GM12878 (cell line): ENCODE data around the gene STT3B. TPM values are rescaled to one million over a fixed set of nuclear protein-coding genes. Genes with fewer than 3 reads are reported as not detected.
"Not testable (repeated sequence)": the region's sequence is repeated elsewhere in the genome, so short reads cannot be mapped to it uniquely, and the experiment has no call there.

Source experiments
- ATAC-seq: fragments of 200-7000 bp; cut with Tn5 transposase; 3 replicates; pipeline ENCODE4 v1.9.1; 2020; ENCODE audit warnings: mild to moderate bottlenecking, moderate library complexity
- BruUV-seq: library from RNA; stranded (reverse); fragments of 400-500 nt; replicated peaks from 2 replicates; lab custom pipeline; 2021; lab: Mats Ljungman, UMichigan
- CTCF ChIA-PET: fragments of 300-600 bp; sonication (Branson Sonifier 250); formaldehyde crosslinking; extraction: SDS; loops from one replicate; lab custom pipeline; 2021; ENCODE audit warnings: inconsistent platforms; lab: Yijun Ruan, JAX
- POLR2A ChIA-PET: fragments of 350-600 bp; formaldehyde crosslinking; extraction: SDS; loops from one replicate; lab custom pipeline; 2021; ENCODE audit warnings: inconsistent platforms; lab: Charles Lee
- RAD21 ChIA-PET: fragments of 300-600 bp; sonication (Branson Sonifier 250); formaldehyde crosslinking; loops from one replicate; lab custom pipeline; 2023; ENCODE audit warnings: antibody characterized with exemption; ENCODE audit not compliant: unreplicated experiment; lab: Charles Lee
- SMC1A ChIA-PET: fragments of 300-600 bp; sonication (Branson Sonifier 250); formaldehyde crosslinking; loops from one replicate; lab custom pipeline; 2023; ENCODE audit not compliant: unreplicated experiment, uncharacterized antibody; lab: Charles Lee
- DNase-seq: peaks from one replicate; pipeline ENCODE4 v3.0.0-alpha.2; 2011; ENCODE audit warnings: low read depth, low spot score
- FAIRE-seq: peaks from 3 replicates; lab custom pipeline; 2011; peaks lifted over from hg19 to GRCh38; lab: Jason Lieb, UNC
- H2AFZ ChIP-seq: 2 replicates; pipeline ENCODE4 v1.6.0; 2011; ENCODE audit warnings: low read depth, low read length, control low read depth; ENCODE audit not compliant: control insufficient read depth
- H3K27ac ChIP-seq: 2 replicates; pipeline ENCODE4 v1.5.1; 2011; ENCODE audit warnings: control low read depth; ENCODE audit not compliant: control insufficient read depth, insufficient read depth
- H3K27me3 ChIP-seq, 2 experiments: replicated peaks in 1 of 2; 2 replicates each; pipeline versions ENCODE4 v1.6.0 to v1.6.1; 2011; ENCODE audit warnings: low read length in 1 of 2; ENCODE audit not compliant: control insufficient read depth in 2 of 2, insufficient read depth in 2 of 2
- H3K36me3 ChIP-seq, 2 experiments: 2 replicates each; pipeline ENCODE4 v1.5.1; 2011; ENCODE audit warnings: low read length in 1 of 2; ENCODE audit not compliant: control insufficient read depth in 2 of 2, insufficient read depth in 2 of 2
- H3K4me1 ChIP-seq: 2 replicates; pipeline ENCODE4 v1.6.1; 2011; ENCODE audit warnings: mild to moderate bottlenecking, low read length, moderate library complexity, mixed read lengths; ENCODE audit not compliant: control insufficient read depth, insufficient read depth
- H3K4me2 ChIP-seq: 2 replicates; pipeline ENCODE4 v1.6.0; 2011; ENCODE audit warnings: control low read depth; ENCODE audit not compliant: control insufficient read depth, insufficient read depth
- H3K4me3 ChIP-seq: fragments of 200-600 bp; sonication (generic); 2 replicates; pipeline ENCODE4 v1.5.1; 2016
- H3K79me2 ChIP-seq: 2 replicates; pipeline ENCODE4 v1.6.0; 2011; ENCODE audit warnings: low read length; ENCODE audit not compliant: control insufficient read depth, insufficient read depth
- H3K9ac ChIP-seq: 2 replicates; pipeline ENCODE4 v1.8.0; 2011; ENCODE audit warnings: low read length, control low read depth, mixed read lengths; ENCODE audit not compliant: control insufficient read depth, insufficient read depth
- H3K9me3 ChIP-seq: replicated peaks from 3 replicates; pipeline ENCODE4 v1.5.1; 2011; ENCODE audit warnings: mild to moderate bottlenecking, low read length; ENCODE audit not compliant: control insufficient read depth, insufficient read depth
- H4K20me1 ChIP-seq: 2 replicates; pipeline ENCODE4 v1.6.0; 2011; ENCODE audit not compliant: control insufficient read depth, insufficient read depth
- BHLHE40 ChIP-seq, 2 experiments: fragments of 450-650 bp in 1 of 2; IDR thresholded peaks; 2 replicates each; pipeline ENCODE4 v1.6.1; 2011 to 2017; ENCODE audit warnings: low read depth in 2 of 2, borderline replicate concordance in 1 of 2, improper control_type of control experiment in 1 of 2, low read length in 1 of 2, mild to moderate bottlenecking in 1 of 2
- ESRRA ChIP-seq: IDR thresholded peaks from 2 replicates; pipeline ENCODE4 v1.6.1; 2012; ENCODE audit warnings: mild to moderate bottlenecking, low read length, improper control_type of control experiment
- SMAD5 ChIP-seq: IDR thresholded peaks from 2 replicates; pipeline ENCODE4 v1.6.1; 2016; ENCODE audit warnings: antibody characterized with exemption, low read depth
- TCF7 ChIP-seq: IDR thresholded peaks from 2 replicates; pipeline ENCODE4 v1.6.1; 2014; ENCODE audit warnings: antibody characterized with exemption, borderline replicate concordance
- WGBS: methylation state at CpG from one replicate; pipeline ENCODE4 v1.1.6; 2016; ENCODE audit warnings: low lambda C conversion rate; ENCODE audit not compliant: insufficient replicate concordance, insufficient coverage; ENCODE audit errors: missing lambda C conversion rate; 5-methylcytosine and 5-hydroxymethylcytosine counted together
- in situ Hi-C: fragments of 300-500 bp; cut with MboI; formaldehyde crosslinking; loops from 9 replicates; pipeline ENCODE4 v1.14.3; 2018; ENCODE audit warnings: mixed read lengths
- intact Hi-C: fragments of 100-400 bp; cut with micrococcal nuclease; formaldehyde crosslinking; loops from one replicate; pipeline ENCODE4 v1.14.2; 2022; ENCODE audit not compliant: unreplicated experiment
- polyA plus RNA-seq, 11 experiments: library from polyadenylated mRNA; depleted of rRNA in 4 of 11; unstranded in 6 of 11; stranded (reverse) in 5 of 11; fragments of >200 nt; fragmentation: Nextera tagmentation in 4 of 11; fragmentation: Illumina TruSeq in 1 of 11; extraction: Ambion mirVana in 4 of 11; extraction: Trizol in 1 of 11; gene quantifications; 1 replicate in 1 of 11; 2 replicates in 10 of 11; pipeline versions ENCODE4 v1.2.1 to v1.2.3, GENCODE V29; 2011 to 2016; ENCODE audit warnings: inconsistent platforms in 2 of 11, missing spikeins in 2 of 11, low read depth in 1 of 11
- total RNA-seq, 4 experiments: library from RNA; depleted of rRNA in 3 of 4; stranded (reverse); fragments of >200 nt in 3 of 4; fragmentation: Illumina TruSeq in 1 of 4; extraction: Trizol in 1 of 4; gene quantifications; 2 replicates each; pipeline versions ENCODE4 v1.2.1 to v1.2.3, GENCODE V29; 2013 to 2021
- TF ChIP-seq, protein P1 (sequence below): fragments of 450-650 bp; IDR thresholded peaks from 2 replicates; pipeline ENCODE4 v1.6.1; 2016; ENCODE audit warnings: mild to moderate bottlenecking

STT3B gene
- total and polyA plus RNA-seq, 10 of the 15 experiments (the other 5 are each of a cell fraction or from before 2014, with no cell fraction given) = 19.9 to 208 (median 79.6) TPM

DNA sequence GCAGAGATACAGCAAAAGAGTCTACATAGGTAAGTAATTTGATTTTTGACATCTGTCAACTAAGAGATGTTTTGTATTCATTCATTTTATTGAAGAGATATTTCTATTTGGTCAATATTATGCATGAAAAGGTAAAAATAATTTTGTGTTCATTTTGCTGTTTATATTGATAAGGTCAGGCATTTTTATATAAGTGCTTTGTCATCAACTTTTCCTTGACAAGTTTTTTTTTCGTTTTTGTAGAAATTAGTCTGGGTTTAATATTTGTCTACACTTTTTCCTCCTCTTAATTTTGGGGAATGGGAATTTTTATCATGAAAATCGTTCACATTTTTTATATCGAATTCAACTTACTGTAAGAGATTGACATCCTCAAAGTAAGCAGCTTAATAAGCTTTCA lies 67.7 kb downstream of the STT3B start (continued):
- TF ChIP-seq, protein P1, sequence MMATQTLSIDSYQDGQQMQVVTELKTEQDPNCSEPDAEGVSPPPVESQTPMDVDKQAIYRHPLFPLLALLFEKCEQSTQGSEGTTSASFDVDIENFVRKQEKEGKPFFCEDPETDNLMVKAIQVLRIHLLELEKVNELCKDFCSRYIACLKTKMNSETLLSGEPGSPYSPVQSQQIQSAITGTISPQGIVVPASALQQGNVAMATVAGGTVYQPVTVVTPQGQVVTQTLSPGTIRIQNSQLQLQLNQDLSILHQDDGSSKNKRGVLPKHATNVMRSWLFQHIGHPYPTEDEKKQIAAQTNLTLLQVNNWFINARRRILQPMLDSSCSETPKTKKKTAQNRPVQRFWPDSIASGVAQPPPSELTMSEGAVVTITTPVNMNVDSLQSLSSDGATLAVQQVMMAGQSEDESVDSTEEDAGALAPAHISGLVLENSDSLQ = no peak
- TF ChIP-seq TCF7 (no peak), ESRRA (no peak), BHLHE40 (IDR thresholded peaks at IDR 0.05; ENCODE audit: borderline replicate concordance in 1 of 2, low read depth in 2 of 2, low read length in 1 of 2) (no peak), SMAD5 (no peak)

DNA sequence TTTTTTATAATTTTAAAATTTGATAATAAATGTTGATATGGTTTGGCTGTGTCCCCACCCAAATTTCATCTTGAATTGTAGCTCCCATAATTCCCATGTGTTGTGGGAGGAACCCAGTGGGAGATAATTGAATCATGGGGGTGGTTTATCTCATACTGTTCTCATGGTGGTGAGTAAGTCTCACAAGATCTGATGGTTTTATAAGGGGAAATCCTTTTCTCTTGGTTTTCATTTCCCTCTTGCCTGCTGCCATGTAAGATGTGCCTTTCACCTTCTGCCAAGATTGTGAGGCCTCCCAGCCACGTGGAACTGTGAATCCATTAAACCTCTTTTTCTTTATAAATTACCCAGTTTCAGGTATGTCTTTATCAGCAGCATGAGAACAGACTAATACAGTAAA lies 72.6 kb downstream of the STT3B start:
- WGBS = 91% methylated on average over 1 of the region's 1 CpG

More for the DNA sequence above, 72.6 kb downstream of the STT3B start:
- POLR2A ChIA-PET, BruUV-seq, FAIRE-seq, H3K4me1 ChIP-seq, intact Hi-C loops, H3K4me3 ChIP-seq, H2AFZ ChIP-seq, in situ Hi-C loops, ATAC-seq, H4K20me1 ChIP-seq, H3K9ac ChIP-seq, DNase-seq, H3K79me2 ChIP-seq, SMC1A ChIA-PET, H3K27ac ChIP-seq, H3K27me3 ChIP-seq, H3K4me2 ChIP-seq, CTCF ChIA-PET, RAD21 ChIA-PET: not testable (repeated sequence)
- Histone ChIP-seq H3K9me3 (peaks cover 31% of the 10 kb centered on the region), H3K36me3 (peaks cover 1 to 11% of the 10 kb centered on the region in 2 experiments)
